ENCODE measurements around the gene AQP3.
"Not testable (repeated sequence)": the region's sequence is repeated elsewhere in the genome, so short reads cannot be mapped to it uniquely, and the experiment has no call there.

The AQP3 gene

GRCh38 chr9:33439731-33440130, 7.7 kb downstream of the AQP3 start:
- no peak for DNase-seq

GRCh38 chr9:33438926-33439680, 8.3 kb downstream of the AQP3 start:
- no peak for DNase-seq

DNA sequence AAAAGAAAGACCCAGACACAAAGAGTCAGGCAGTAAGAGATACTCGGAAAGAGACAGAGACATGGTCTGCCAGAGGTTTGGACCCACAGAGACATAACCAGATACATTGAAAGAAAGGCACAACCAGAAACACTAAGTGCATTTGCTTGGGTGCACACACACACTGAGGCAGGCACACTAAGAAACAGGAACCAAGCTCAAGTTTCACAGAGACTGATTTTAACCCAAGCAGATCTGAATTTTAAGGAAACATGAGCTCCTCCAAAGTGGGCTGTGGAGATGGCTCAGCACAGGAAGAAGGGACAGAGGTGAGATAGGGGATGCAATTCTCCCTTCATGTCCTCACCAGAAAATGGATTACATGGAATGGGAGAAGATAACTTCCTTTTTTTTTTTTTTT, 9.5 kb downstream of the AQP3 start:
- no peak for DNase-seq

DNA sequence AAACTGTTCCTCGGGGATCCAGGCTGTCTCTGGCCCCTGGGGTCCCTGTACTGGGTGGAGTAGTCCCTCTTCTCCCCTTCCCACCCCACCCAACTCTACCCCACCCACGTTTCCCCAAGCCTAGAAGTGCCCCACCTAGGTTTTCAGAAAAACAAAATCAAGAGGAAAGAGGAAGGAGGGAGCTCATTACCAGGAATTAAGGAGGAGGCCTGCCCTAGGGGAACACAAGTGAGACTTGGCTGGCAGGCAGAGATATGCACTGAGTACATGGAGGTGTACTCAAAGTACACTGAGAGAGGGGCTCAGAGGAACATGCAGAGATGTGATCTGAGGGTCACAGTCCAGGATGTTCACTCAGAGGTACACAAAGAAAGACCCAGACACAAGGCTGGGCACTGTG, 10.2 kb downstream of the AQP3 start:
- DNase-seq, result no peak

DNA sequence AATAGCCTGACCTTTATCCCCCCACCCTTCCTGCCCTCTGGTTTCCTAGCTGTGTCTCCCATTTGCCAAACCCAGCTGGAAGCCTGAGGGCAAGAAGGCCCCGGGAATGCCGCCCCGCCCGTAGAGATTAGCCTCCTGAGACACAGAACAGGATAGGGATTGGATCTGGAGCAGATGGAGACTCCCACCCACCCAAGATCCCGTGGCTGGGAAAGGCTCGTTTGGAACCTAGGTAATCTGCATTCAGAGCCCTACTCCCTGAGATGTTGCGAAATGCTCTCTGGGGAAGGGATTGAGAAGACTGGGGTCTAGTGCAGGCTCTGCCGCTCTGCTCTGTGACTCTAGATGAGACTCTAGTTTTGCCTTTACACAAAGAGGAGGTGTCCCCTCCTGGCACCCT, 10.9 kb downstream of the AQP3 start:
- no peak for DNase-seq

GRCh38 chr9:33435821-33436277, 11.5 kb downstream of the AQP3 start:
- no peak for DNase-seq

- DNase-seq, result no peak
Observed at GRCh38 chr9:33434317-33435105, 12.9 kb downstream of the AQP3 start.

DNA sequence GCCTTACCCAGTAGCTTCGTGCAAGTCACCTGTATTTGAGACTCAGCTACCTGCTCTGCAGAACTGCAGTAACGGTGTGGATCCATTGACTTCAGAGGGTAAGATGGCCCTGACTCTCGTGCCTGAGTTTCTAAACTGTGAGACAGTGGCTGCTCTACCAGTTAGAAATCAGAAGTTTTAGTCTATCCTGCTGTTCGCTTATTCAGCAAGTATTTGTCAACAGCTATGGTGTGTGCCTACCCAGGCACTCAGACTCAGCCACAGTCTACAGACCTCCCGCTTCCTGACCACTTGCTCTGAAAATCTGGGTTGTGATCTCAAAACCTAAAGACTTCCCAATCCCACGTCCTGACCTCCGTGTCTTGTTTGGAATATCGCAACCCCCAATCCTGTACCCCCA, 13.5 kb downstream of the AQP3 start:
- DNase-seq, result no peak

GRCh38 chr9:33431420-33431819, 16.0 kb downstream of the AQP3 start:
- no peak for DNase-seq

GRCh38 chr9:33430942-33431341, 16.5 kb downstream of the AQP3 start:
- no peak for DNase-seq

DNA sequence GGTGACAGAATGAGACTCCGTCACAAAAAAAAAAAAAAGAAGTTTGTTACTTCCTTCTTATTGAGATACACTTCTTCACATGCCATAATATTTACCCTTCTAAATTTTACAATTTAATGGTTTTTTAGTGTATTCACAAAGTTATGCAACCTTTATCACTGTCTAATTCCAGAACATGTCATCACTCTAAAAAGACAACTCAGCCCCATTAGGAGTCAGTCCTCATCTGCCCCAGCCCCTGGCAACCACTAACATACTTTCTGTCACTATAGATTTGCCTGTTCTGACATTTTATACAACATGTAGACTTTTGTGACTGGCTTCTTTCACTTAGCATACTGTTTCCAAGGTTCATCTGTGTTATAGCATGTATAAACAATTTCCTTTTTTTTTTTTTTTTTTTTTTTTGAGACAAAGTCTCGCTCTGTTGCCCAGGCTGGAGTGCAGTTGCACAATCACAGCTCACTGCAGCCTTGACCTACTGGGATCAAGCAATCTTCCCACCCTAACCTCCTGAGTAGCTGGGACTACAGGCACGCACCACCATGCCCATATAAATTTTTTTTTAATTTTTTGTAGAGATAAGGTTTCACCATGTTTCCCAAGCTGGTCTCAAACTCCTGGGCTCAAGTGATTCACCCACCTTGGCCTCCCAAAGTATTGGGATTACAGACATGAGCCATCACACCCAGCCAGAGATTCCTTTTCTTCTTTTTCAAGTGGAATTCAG, 18.0 kb downstream of the AQP3 start:
- DNase-seq, result no peak

DNA sequence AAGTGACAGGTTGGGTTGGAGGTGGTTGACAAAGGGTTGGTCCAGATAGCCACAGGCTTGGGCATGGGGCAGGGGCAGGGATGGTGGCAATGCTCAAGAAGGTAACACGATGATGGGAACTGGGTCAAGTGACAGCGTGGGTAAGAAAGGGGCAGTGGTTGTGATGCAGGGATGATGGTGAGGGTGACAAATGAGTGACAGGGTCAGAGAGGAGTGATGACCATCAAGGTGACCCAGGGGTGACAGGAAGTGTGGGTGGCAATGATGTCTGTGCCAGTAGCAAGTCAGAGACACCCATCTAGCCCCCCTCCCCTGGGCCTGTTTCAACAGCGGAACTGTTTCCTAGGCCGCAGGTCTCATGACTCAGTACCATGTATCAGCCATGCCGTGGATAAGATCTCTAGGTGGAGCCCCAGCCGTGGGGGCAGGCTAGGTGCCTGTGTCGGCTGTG, 20.5 kb downstream of the AQP3 start:
- no peak for DNase-seq

- DNase-seq, result no peak
Observed at GRCh38 chr9:33425128-33425533, 22.3 kb downstream of the AQP3 start.

GRCh38 chr9:33424492-33424891, 22.9 kb downstream of the AQP3 start:
- not testable (repeated sequence) for DNase-seq

- DNase-seq, result not testable (repeated sequence)
Observed at GRCh38 chr9:33424043-33424442, 23.4 kb downstream of the AQP3 start.

GRCh38 chr9:33419708-33420303, 27.6 kb downstream of the AQP3 start:
- DNase-seq, result no peak

GRCh38 chr9:33418090-33418489, 29.3 kb downstream of the AQP3 start:
- DNase-seq, result no peak

DNA sequence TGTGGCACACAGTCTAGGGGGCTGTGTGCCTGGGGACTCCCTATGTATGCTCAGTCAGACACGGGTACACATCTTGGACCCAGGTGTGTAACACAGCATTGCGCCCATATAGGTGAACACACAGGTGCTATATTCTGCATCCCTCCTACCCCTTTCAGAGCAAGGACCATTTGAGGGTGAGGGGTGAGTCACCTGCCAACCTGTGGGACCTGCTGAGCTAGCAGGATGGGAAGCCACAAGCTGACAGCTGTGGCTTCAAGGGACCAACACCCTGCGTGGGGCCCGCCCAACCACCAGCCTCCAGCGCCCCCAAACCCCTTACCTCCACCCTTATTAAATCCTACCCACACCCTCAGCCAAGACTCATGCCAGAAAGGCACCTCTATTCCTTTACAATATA, 30.4 kb downstream of the AQP3 start:
- DNase-seq, result no peak

DNA sequence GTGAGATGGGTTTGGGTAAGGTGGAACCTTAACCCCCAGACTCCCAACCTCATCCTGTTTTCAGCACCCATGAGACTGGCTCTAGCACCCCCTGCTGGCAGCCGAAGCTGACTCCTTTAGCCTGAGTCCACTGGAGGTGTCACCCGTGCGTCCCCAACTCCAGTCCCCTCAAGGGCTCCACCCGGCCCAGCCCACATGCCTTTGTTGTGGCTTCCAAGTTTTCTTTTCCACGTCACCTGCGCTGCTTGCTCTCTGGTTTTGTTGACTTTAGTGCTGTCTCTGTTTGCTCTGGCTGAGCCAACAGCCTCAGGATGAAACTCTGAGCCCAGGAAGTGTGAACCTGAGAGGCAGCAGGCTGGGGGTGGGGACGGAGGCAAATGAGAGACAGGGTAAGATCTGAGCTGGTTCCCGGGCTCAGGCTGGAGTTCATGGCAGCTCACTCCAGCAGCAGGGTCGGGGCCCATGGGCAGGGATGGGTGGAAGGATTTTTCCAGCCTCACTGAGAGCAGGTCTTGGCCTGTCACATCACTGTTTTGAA, 31.8 kb downstream of the AQP3 start:
- DNase-seq, result no peak

GRCh38 chr9:33414889-33415500, 32.4 kb downstream of the AQP3 start:
- DNase-seq, result no peak

DNA sequence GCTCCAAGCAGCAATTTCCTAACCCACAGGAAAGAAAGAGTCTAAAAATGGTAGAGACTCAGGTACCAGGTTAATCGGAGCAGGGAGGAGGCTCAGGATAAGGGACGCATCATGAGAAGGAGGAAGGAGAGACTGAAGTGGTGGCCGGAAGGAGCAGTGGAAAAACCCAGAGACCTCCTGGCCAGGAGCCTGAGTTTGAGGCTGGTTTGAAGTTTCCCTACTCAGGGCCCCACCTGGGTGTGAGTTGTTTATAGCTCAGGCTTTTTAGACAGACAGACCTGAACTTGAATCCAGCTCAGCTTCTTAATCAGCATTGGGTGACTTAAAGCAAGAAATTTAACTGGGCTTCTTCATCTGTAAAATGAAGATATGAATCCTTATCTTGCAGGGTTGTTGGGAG, 33.1 kb downstream of the AQP3 start:
- DNase-seq, result no peak

DNA sequence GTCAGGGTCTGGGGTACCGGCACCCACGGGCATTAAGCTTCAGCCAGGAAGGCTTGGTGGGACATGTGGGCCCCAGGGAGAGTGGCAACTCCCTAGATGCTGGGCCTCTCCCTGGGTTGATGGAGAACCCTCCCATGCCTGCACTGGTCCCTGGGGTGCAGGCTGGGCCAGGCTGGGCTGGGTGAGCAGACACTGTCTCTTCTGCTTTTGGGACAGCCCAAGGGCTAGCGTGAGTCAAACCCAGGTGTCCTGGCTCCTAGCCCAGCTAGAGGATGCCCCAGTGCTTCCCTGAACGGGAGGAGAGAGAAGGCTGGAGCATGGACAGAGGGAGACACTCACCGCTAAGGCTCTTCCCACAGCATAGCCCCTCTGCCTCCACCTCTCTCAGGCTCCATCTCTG, 39.3 kb downstream of the AQP3 start:
- no peak for DNase-seq
